Transverse colon (tissue), 4 donors: ENCODE measurements around the gene TENM4. TPM values are rescaled to one million over a fixed set of nuclear protein-coding genes. Genes with fewer than 3 reads are reported as not detected.

Experiments
- DNase-seq: peaks from one replicate; pipeline ENCODE4 v3.0.0-alpha.2; 2019
- H3K27ac ChIP-seq, 4 donors: fragments of 200-600 bp; sonication (generic); 2 replicates each; pipeline ENCODE4 v1.5.1; 2016 to 2018; ENCODE audit warnings: inconsistent platforms in 4 of 4
- H3K27me3 ChIP-seq: fragments of 200-600 bp; sonication (generic); 2 replicates; pipeline ENCODE4 v1.5.1; 2017; ENCODE audit warnings: inconsistent platforms
- H3K36me3 ChIP-seq, 4 donors: fragments of 200-600 bp; sonication (generic); 2 replicates each; pipeline ENCODE4 v1.5.1; 2017 to 2019; ENCODE audit warnings: inconsistent platforms in 4 of 4
- H3K4me1 ChIP-seq, 4 donors: fragments of 200-600 bp; sonication (generic); 2 replicates each; pipeline ENCODE4 v1.5.1; 2017 to 2020; ENCODE audit warnings: inconsistent platforms in 4 of 4
- H3K4me3 ChIP-seq, 4 donors: fragments of 200-600 bp; sonication (generic); 1 replicate in 1 of 4; 2 replicates in 3 of 4; pipeline versions ENCODE4 v1.5.1 to v1.6.1; 2017 to 2019; ENCODE audit warnings: inconsistent platforms in 4 of 4
- H3K9me3 ChIP-seq, 2 donors: fragments of 200-600 bp; sonication (generic); 2 replicates each; pipeline ENCODE4 v1.5.1; 2017 to 2019; ENCODE audit warnings: inconsistent platforms in 2 of 2
- CTCF ChIP-seq, 5 experiments: fragments of 200-600 bp in 3 of 5; fragments of 450-650 bp in 2 of 5; sonication (generic) in 3 of 5; IDR thresholded peaks; 1 replicate in 2 of 5; 2 replicates in 3 of 5; pipeline ENCODE4 v1.5.1; 2016 to 2017; ENCODE audit warnings: antibody characterized with exemption in 5 of 5, inconsistent platforms in 3 of 5, mild to moderate bottlenecking in 2 of 5, moderate library complexity in 1 of 5
- EP300 ChIP-seq: sonication (generic); formaldehyde crosslinking; IDR thresholded peaks from one replicate; pipeline ENCODE4 v1.6.1; 2017; ENCODE audit warnings: antibody characterized with exemption, low read depth
- POLR2A ChIP-seq: fragments of 450-650 bp; IDR thresholded peaks from one replicate; pipeline ENCODE4 v1.6.1; 2016; ENCODE audit warnings: antibody characterized with exemption, mild to moderate bottlenecking, moderate library complexity
- POLR2AphosphoS5 ChIP-seq, 3 donors: sonication (generic); formaldehyde crosslinking; IDR thresholded peaks; one replicate each; pipeline ENCODE4 v1.6.1; 2016; ENCODE audit warnings: antibody characterized with exemption in 3 of 3
- WGBS, 2 donors: methylation state at CpG; one replicate each; pipeline ENCODE4 v1.1.5; 2018; ENCODE audit warnings: low coverage in 1 of 2; 5-methylcytosine and 5-hydroxymethylcytosine counted together
- in situ Hi-C, 4 donors: fragments of 200-750 bp; cut with MboI; loops; one replicate each; pipeline versions ENCODE4 v1.15.0 to v1.15.1; 2017; ENCODE audit warnings: low sequenced_read_pairs in 3 of 4, low pct_ligation_motif_present in 1 of 4, low pct_unique_long_range_greater_than_20kb in 1 of 4
- intact Hi-C: fragments of 100-400 bp; cut with DNase I; formaldehyde crosslinking; loops from one replicate; pipeline ENCODE4 v1.15.1; 2023; ENCODE audit warnings: low total_unique reads
- total RNA-seq, 4 donors: library from RNA; depleted of rRNA; stranded (reverse); fragments of >200 nt; gene quantifications; one replicate each; pipeline ENCODE4 v1.1.0, GENCODE V29; 2016

The TENM4 gene
- total RNA-seq, 4 donors from 2014 or later, result 0.14 to 0.79 (median 0.39) TPM

- WGBS, 2 donors, result 62 to 83% methylated on average over 3 to 7 of the region's 7 CpGs
- H3K27me3 ChIP-seq, result no peaks in the 10 kb centered on the region
- H3K27ac ChIP-seq, result peak overlapping the region in 2 of 4 donors; percentile 64 to 72
- TF ChIP-seq POLR2A (no peak), POLR2AphosphoS5 (IDR thresholded peaks at IDR 0.05) (no peak), CTCF (IDR thresholded peaks at IDR 0.05) (no peak), EP300 (no peak)
- in situ Hi-C loops (no loop called here), intact Hi-C loops (no loop called here)
- no peaks in the 10 kb centered on the region for H3K36me3 ChIP-seq
- no peak for DNase-seq
- H3K9me3 ChIP-seq, result no peaks in the 10 kb centered on the region
- H3K4me1 ChIP-seq, result peaks cover 4 to 29% (median 13%) of the 10 kb centered on the region in 4 donors
- no peak overlapping the region for H3K4me3 ChIP-seq
These were observed 699.1 kb downstream of the TENM4 start for GRCh38 chr11:78741741-78742140.

GRCh38 chr11:78740199-78741071 lies 700.4 kb downstream of the TENM4 start:
- intact Hi-C loops, result no loop called here
- 50 to 58% methylated on average over 8 to 12 of the region's 12 CpGs for WGBS, 2 donors
- TF ChIP-seq CTCF (IDR thresholded peaks at IDR 0.05) (no peak), POLR2AphosphoS5 (IDR thresholded peaks at IDR 0.05) (no peak), EP300 (no peak), POLR2A (no peak)
- H3K4me3 ChIP-seq, result no peak overlapping the region
- H3K36me3 ChIP-seq, result no peaks in the 10 kb centered on the region
- in situ Hi-C loops, result no loop called here
- no peaks in the 10 kb centered on the region for H3K27me3 ChIP-seq
- H3K27ac ChIP-seq, result peak overlapping the region in 3 of 4 donors; percentile 45 to 69 (median 55)
- peaks cover 4 to 29% (median 13%) of the 10 kb centered on the region in 4 donors for H3K4me1 ChIP-seq
- H3K9me3 ChIP-seq, result no peaks in the 10 kb centered on the region
- peak; percentile 30 for DNase-seq

GRCh38 chr11:78737891-78738290 lies 702.9 kb downstream of the TENM4 start:
- H3K36me3 ChIP-seq, result no peaks in the 10 kb centered on the region
- H3K27ac ChIP-seq, result no peak overlapping the region
- H3K27me3 ChIP-seq, result no peaks in the 10 kb centered on the region
- DNase-seq, result no peak
- TF ChIP-seq EP300 (no peak), CTCF (IDR thresholded peaks at IDR 0.05) (no peak), POLR2A (no peak), POLR2AphosphoS5 (IDR thresholded peaks at IDR 0.05) (no peak)
- WGBS, 2 donors, result 86 to 100% methylated on average over 1 of the region's 1 CpG
- in situ Hi-C loops, result no loop called here
- H3K9me3 ChIP-seq, result no peaks in the 10 kb centered on the region
- peaks cover 4 to 25% (median 11%) of the 10 kb centered on the region in 4 donors for H3K4me1 ChIP-seq
- H3K4me3 ChIP-seq, result no peak overlapping the region
- intact Hi-C loops, result no loop called here

GRCh38 chr11:78737301-78737700 lies 703.5 kb downstream of the TENM4 start:
- Histone ChIP-seq H3K4me1 (peaks cover 4 to 19% (median 9%) of the 10 kb centered on the region in 4 donors), H3K36me3 (no peaks in the 10 kb centered on the region), H3K9me3 (no peaks in the 10 kb centered on the region)

More at GRCh38 chr11:78737301-78737700, 703.5 kb downstream of the TENM4 start:
- Histone ChIP-seq H3K27me3 (no peaks in the 10 kb centered on the region), H3K4me3 (no peak overlapping the region), H3K27ac (no peak overlapping the region)
- WGBS, 2 donors, result 81% methylated on average over 3 of the region's 3 CpGs; no CpG with 5 or more reads in 1 of the 2 donors
- no peak for DNase-seq
- intact Hi-C loops (no loop called here), in situ Hi-C loops (no loop called here)
- TF ChIP-seq POLR2A, result no peak
